A673 (cell line): ENCODE results near the gene OXGR1.

Source experiments
- EZH2 ChIP-seq: fragments of 200-600 bp; sonication (generic); IDR thresholded peaks from 2 replicates; pipeline ENCODE4 v1.6.1; 2017; ENCODE audit warnings: borderline replicate concordance, low read depth, mild to moderate bottlenecking, mixed read lengths, antibody characterized with exemption, low read length; ENCODE audit not compliant: poor library complexity, severe bottlenecking
- TF ChIP-seq, protein P1 (sequence below): fragments of 300-800, 200-600 bp; sonication (generic); conservative IDR thresholded peaks from 2 replicates; pipeline ENCODE4 v1.5.1; 2017; ENCODE audit warnings: low read depth, mild to moderate bottlenecking, antibody characterized with exemption, low read length, moderate library complexity, mixed read lengths

- TF ChIP-seq, protein P1, sequence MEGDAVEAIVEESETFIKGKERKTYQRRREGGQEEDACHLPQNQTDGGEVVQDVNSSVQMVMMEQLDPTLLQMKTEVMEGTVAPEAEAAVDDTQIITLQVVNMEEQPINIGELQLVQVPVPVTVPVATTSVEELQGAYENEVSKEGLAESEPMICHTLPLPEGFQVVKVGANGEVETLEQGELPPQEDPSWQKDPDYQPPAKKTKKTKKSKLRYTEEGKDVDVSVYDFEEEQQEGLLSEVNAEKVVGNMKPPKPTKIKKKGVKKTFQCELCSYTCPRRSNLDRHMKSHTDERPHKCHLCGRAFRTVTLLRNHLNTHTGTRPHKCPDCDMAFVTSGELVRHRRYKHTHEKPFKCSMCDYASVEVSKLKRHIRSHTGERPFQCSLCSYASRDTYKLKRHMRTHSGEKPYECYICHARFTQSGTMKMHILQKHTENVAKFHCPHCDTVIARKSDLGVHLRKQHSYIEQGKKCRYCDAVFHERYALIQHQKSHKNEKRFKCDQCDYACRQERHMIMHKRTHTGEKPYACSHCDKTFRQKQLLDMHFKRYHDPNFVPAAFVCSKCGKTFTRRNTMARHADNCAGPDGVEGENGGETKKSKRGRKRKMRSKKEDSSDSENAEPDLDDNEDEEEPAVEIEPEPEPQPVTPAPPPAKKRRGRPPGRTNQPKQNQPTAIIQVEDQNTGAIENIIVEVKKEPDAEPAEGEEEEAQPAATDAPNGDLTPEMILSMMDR, result no peak
- TF ChIP-seq EZH2, result peak; percentile 47
Measured at GRCh38 chr13:96994017-96994857, at the start of gene OXGR1.
